Trophoblast cell (in vitro differentiated cells and primary cell): Measurements from ENCODE around the gene NAA50.

Source experiments
- DNase-seq, 2 donors: peaks; one replicate each; pipeline ENCODE4 v3.0.0-alpha.2; 2016
- H2AFZ ChIP-seq: 2 replicates; pipeline ENCODE4 v1.6.1; 2013; ENCODE audit warnings: low read length, moderate library complexity, mild to moderate bottlenecking; ENCODE audit not compliant: insufficient read depth, poor library complexity
- H2AK5ac ChIP-seq: 2 replicates; pipeline ENCODE4 v1.6.1; 2013; ENCODE audit warnings: mild to moderate bottlenecking, low read length
- H2BK120ac ChIP-seq: 2 replicates; pipeline ENCODE4 v1.6.1; 2013; ENCODE audit warnings: low read length, mild to moderate bottlenecking, moderate library complexity; ENCODE audit not compliant: insufficient read depth, poor library complexity
- H2BK12ac ChIP-seq: 2 replicates; pipeline ENCODE4 v1.6.1; 2013; ENCODE audit warnings: mild to moderate bottlenecking, low read length, moderate library complexity
- H2BK5ac ChIP-seq: 2 replicates; pipeline ENCODE4 v1.6.1; 2013; ENCODE audit warnings: low read length, low read depth, moderate library complexity, mild to moderate bottlenecking; ENCODE audit not compliant: poor library complexity
- H3K14ac ChIP-seq: 2 replicates; pipeline ENCODE4 v1.6.1; 2013; ENCODE audit warnings: mild to moderate bottlenecking, low read length
- H3K18ac ChIP-seq: 2 replicates; pipeline ENCODE4 v1.6.1; 2013; ENCODE audit warnings: mild to moderate bottlenecking, low read length
- H3K23ac ChIP-seq: 2 replicates; pipeline ENCODE4 v1.6.1; 2013; ENCODE audit warnings: low read length
- H3K27ac ChIP-seq: 2 replicates; pipeline ENCODE4 v1.5.1; 2013; ENCODE audit warnings: low read depth, mild to moderate bottlenecking, inconsistent platforms, low read length, moderate library complexity
- H3K27me3 ChIP-seq: 2 replicates; pipeline ENCODE4 v1.6.1; 2013; ENCODE audit warnings: inconsistent platforms, mild to moderate bottlenecking, low read length, moderate library complexity; ENCODE audit not compliant: insufficient read depth
- H3K36me3 ChIP-seq, 2 experiments: 1 replicate in 1 of 2; 2 replicates in 1 of 2; pipeline ENCODE4 v1.6.1; 2013; ENCODE audit warnings: low read length in 2 of 2, mild to moderate bottlenecking in 2 of 2, moderate library complexity in 1 of 2; ENCODE audit not compliant: insufficient read depth in 2 of 2, control insufficient read depth in 1 of 2
- H3K4ac ChIP-seq: 2 replicates; pipeline ENCODE4 v1.6.1; 2013; ENCODE audit warnings: low read depth, mild to moderate bottlenecking, low read length, moderate library complexity
- H3K4me1 ChIP-seq, 2 experiments: 1 replicate in 1 of 2; 2 replicates in 1 of 2; pipeline ENCODE4 v1.6.1; 2013; ENCODE audit warnings: low read length in 2 of 2, mild to moderate bottlenecking in 2 of 2, moderate library complexity in 1 of 2; ENCODE audit not compliant: insufficient read depth in 2 of 2, control insufficient read depth in 1 of 2
- H3K4me2 ChIP-seq: 2 replicates; pipeline ENCODE4 v1.6.1; 2013; ENCODE audit warnings: inconsistent platforms, mild to moderate bottlenecking, low read length, moderate library complexity
- H3K4me3 ChIP-seq: 2 replicates; pipeline ENCODE4 v1.5.1; 2013; ENCODE audit warnings: mild to moderate bottlenecking, low read depth, low read length, inconsistent platforms
- H3K79me1 ChIP-seq: one replicate; pipeline ENCODE4 v1.6.1; 2013; ENCODE audit warnings: low read length
- H3K79me2 ChIP-seq: 2 replicates; pipeline ENCODE4 v1.6.1; 2013; ENCODE audit warnings: low read length, mild to moderate bottlenecking; ENCODE audit not compliant: control insufficient read depth, insufficient read depth, poor library complexity
- H3K9ac ChIP-seq: 2 replicates; pipeline ENCODE4 v1.6.1; 2013; ENCODE audit warnings: mild to moderate bottlenecking, low read length
- H3K9me3 ChIP-seq: 2 replicates; pipeline ENCODE4 v1.6.1; 2013; ENCODE audit warnings: low read depth, mild to moderate bottlenecking, control low read depth, inconsistent platforms, low read length; ENCODE audit not compliant: insufficient read depth
- H4K12ac ChIP-seq: 2 replicates; pipeline ENCODE4 v1.6.1; 2013; ENCODE audit warnings: low read depth, mild to moderate bottlenecking, low read length, moderate library complexity
- H4K8ac ChIP-seq: 2 replicates; pipeline ENCODE4 v1.6.1; 2013; ENCODE audit warnings: low read depth, mild to moderate bottlenecking, low read length, moderate library complexity
- H4K91ac ChIP-seq: one replicate; pipeline ENCODE4 v1.6.1; 2013; ENCODE audit warnings: low read depth, mild to moderate bottlenecking, low read length, moderate library complexity
- WGBS: extraction: QIAGEN DNeasy Blood & Tissue Kit; methylation state at CpG from one replicate; pipeline ENCODE4 v1.1.7; 2013; ENCODE audit warnings: missing lambda C conversion rate; ENCODE audit not compliant: insufficient read length, insufficient coverage; ENCODE audit errors: extremely low coverage; 5-methylcytosine and 5-hydroxymethylcytosine counted together

The NAA50 gene

DNA sequence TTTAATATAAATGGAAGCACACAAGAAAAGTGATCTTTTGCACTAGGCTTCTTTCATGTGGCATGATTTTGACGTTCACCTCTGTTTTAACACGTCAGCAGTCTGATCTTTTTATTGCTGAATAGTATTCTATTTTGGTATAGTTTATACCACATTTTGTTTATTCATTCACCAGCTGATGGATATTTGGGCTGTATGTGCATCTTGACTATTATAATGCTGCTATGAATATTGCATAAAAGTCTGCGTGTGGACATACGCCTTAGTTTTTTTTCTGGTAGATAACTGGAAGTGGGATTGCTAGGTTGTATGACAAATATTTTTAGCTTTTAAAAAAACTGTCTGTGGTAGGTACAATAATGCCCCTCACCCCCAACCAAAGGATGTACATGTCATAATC is 14.4 kb downstream of the NAA50 start:
- H3K27me3 ChIP-seq: no peaks in the 10 kb centered on the region
- no peak overlapping the region for H3K4me2 ChIP-seq
- no peak overlapping the region for H3K4ac ChIP-seq
- no peak overlapping the region for H3K9ac ChIP-seq
- no peak overlapping the region for H3K23ac ChIP-seq
- no peak overlapping the region for H2AK5ac ChIP-seq
- no peak for DNase-seq
- no peaks in the 10 kb centered on the region for H3K9me3 ChIP-seq
- no peak overlapping the region for H4K12ac ChIP-seq
- no peaks in the 10 kb centered on the region for H3K79me2 ChIP-seq
- H4K91ac ChIP-seq: no peak overlapping the region
- no peak overlapping the region for H3K14ac ChIP-seq
- WGBS: no CpG with 5 or more reads among the region's 4 CpGs
- no peak overlapping the region for H3K4me3 ChIP-seq
- H2AFZ ChIP-seq: no peak overlapping the region
- no peak overlapping the region for H3K27ac ChIP-seq
- no peak overlapping the region for H3K18ac ChIP-seq
- H3K4me1 ChIP-seq: no peaks in the 10 kb centered on the region
- H2BK5ac ChIP-seq: no peak overlapping the region
- no peaks in the 10 kb centered on the region for H3K79me1 ChIP-seq
- H3K36me3 ChIP-seq: peaks cover 0 to 3% of the 10 kb centered on the region in 2 experiments
- H2BK120ac ChIP-seq: no peak overlapping the region
- no peak overlapping the region for H4K8ac ChIP-seq
- no peak overlapping the region for H2BK12ac ChIP-seq

DNA sequence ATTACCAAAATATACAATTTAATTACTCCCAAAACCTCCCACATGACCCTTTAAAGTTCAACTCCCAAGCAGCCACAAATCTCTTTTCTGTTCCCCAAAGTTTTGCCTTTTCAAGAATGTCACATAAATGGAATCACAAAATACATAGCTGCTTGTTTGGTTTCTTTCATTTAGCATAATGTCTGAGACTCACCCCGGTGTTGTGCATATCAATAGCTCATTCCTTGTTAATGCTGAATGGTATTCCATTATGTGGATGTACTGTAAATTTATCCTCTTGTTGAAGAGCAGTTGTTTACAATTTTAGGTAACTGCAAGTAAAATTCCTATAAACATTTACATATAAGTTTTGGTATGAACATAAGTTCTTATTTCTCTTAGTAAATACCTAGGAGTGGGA is 15.5 kb downstream of the NAA50 start:
- H2AFZ ChIP-seq: no peak overlapping the region
- no peak overlapping the region for H2BK12ac ChIP-seq
- H3K27me3 ChIP-seq: no peaks in the 10 kb centered on the region
- H4K91ac ChIP-seq: no peak overlapping the region
- H3K4me3 ChIP-seq: no peak overlapping the region
- no peak overlapping the region for H3K4me2 ChIP-seq
- H3K23ac ChIP-seq: no peak overlapping the region
- no peak overlapping the region for H3K18ac ChIP-seq
- no peak overlapping the region for H4K8ac ChIP-seq
- no peak overlapping the region for H3K4ac ChIP-seq
- H4K12ac ChIP-seq: no peak overlapping the region
- no peak for DNase-seq
- H2BK120ac ChIP-seq: no peak overlapping the region
- H2AK5ac ChIP-seq: no peak overlapping the region
- H3K14ac ChIP-seq: no peak overlapping the region
- no peaks in the 10 kb centered on the region for H3K79me1 ChIP-seq
- WGBS: no CpG with 5 or more reads among the region's 1 CpG
- no peak overlapping the region for H3K27ac ChIP-seq
- H3K9me3 ChIP-seq: no peaks in the 10 kb centered on the region
- no peaks in the 10 kb centered on the region for H3K4me1 ChIP-seq
- H3K9ac ChIP-seq: no peak overlapping the region
- no peak overlapping the region for H2BK5ac ChIP-seq
- peaks cover 0 to 3% of the 10 kb centered on the region in 2 experiments for H3K36me3 ChIP-seq
- no peaks in the 10 kb centered on the region for H3K79me2 ChIP-seq

DNA sequence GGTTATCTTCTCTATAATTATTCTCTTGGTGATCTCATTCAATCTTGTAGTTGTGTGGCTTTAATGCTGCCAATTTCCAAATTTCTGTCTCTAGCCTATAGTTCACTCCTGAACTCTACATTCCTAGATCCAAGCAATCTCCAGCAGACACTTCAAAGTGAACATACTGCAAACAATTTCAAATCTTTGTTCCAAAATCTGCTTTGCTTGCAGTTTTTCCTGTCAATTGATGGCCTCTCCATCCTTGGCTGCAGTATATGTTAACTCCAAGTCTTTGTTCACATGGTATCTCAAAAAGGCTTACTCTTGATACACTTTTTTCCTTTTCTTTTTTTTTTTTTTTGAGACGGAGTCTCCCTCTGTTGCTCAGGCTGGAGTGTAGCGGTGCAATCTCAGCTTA is 17.4 kb downstream of the NAA50 start:
- Histone ChIP-seq H3K27ac (no peak overlapping the region), H3K9ac (no peak overlapping the region), H3K79me1 (no peaks in the 10 kb centered on the region), H3K36me3 (peaks cover 0 to 3% of the 10 kb centered on the region in 2 experiments), H3K4ac (no peak overlapping the region), H2AFZ (no peak overlapping the region), H2BK120ac (no peak overlapping the region), H3K9me3 (no peaks in the 10 kb centered on the region), H3K27me3 (no peaks in the 10 kb centered on the region), H4K8ac (no peak overlapping the region), H3K23ac (no peak overlapping the region), H3K4me2 (no peak overlapping the region), H3K4me3 (no peak overlapping the region), H4K91ac (no peak overlapping the region), H3K79me2 (no peaks in the 10 kb centered on the region), H4K12ac (no peak overlapping the region), H3K14ac (no peak overlapping the region), H3K4me1 (no peaks in the 10 kb centered on the region), H3K18ac (no peak overlapping the region), H2BK12ac (no peak overlapping the region), H2AK5ac (no peak overlapping the region), H2BK5ac (no peak overlapping the region)
- no peak for DNase-seq
- WGBS: no CpG with 5 or more reads among the region's 2 CpGs

DNA sequence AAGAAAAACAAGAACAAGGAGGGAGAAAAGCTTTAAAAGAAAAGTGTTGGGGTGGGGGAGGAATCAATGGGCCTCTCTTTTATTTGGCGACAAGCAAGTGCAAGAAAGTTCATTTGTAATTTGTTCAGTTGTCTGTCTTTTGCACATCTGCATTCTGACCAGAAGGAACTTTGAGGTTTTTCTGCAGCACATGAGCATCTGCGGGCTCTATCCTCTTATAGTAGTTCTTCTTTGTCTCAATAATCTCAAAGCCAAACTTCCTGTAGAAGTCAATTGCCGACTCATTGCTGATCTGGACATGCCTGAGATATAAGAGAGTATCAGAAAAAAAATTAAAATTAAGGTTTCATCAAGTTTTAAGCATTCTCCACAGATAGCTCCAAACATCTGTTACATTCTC is 24.4 kb downstream of the NAA50 start:
- H3K14ac ChIP-seq: no peak overlapping the region
- H2BK120ac ChIP-seq: no peak overlapping the region
- H3K18ac ChIP-seq: no peak overlapping the region
- no peak overlapping the region for H3K4ac ChIP-seq
- DNase-seq: no peak
- WGBS: no CpG with 5 or more reads among the region's 3 CpGs
- H2BK12ac ChIP-seq: no peak overlapping the region
- H4K12ac ChIP-seq: no peak overlapping the region
- H3K9me3 ChIP-seq: peaks cover 2% of the 10 kb centered on the region
- no peaks in the 10 kb centered on the region for H3K27me3 ChIP-seq
- H3K23ac ChIP-seq: no peak overlapping the region
- H2BK5ac ChIP-seq: no peak overlapping the region
- H4K8ac ChIP-seq: no peak overlapping the region
- H2AFZ ChIP-seq: no peak overlapping the region
- no peak overlapping the region for H3K9ac ChIP-seq
- H2AK5ac ChIP-seq: no peak overlapping the region
- H3K79me2 ChIP-seq: no peaks in the 10 kb centered on the region
- H3K27ac ChIP-seq: no peak overlapping the region
- H3K79me1 ChIP-seq: no peaks in the 10 kb centered on the region
- no peak overlapping the region for H3K4me2 ChIP-seq
- H4K91ac ChIP-seq: no peak overlapping the region
- no peak overlapping the region for H3K4me3 ChIP-seq
- no peaks in the 10 kb centered on the region for H3K4me1 ChIP-seq
- H3K36me3 ChIP-seq: peaks cover 2 to 7% of the 10 kb centered on the region in 2 experiments
